HUES6 (cell line): ENCODE data around the gene ADARB1.

Source experiments
- H3K27ac ChIP-seq: 2 replicates; pipeline ENCODE4 v1.7.0; 2013; ENCODE audit warnings: low read depth, mild to moderate bottlenecking, low read length, inconsistent platforms
- H3K27me3 ChIP-seq: 2 replicates; pipeline ENCODE4 v1.6.1; 2013; ENCODE audit warnings: low read length; ENCODE audit not compliant: control insufficient read depth, insufficient read depth
- H3K36me3 ChIP-seq: 2 replicates; pipeline ENCODE4 v1.6.1; 2013; ENCODE audit warnings: low read length; ENCODE audit not compliant: control insufficient read depth, insufficient read depth
- H3K4me1 ChIP-seq: 2 replicates; pipeline ENCODE4 v1.6.1; 2013; ENCODE audit warnings: low read length; ENCODE audit not compliant: control insufficient read depth, insufficient read depth
- H3K4me3 ChIP-seq: 2 replicates; pipeline ENCODE4 v1.5.1; 2013; ENCODE audit warnings: low read depth, low read length
- H3K9ac ChIP-seq: one replicate; pipeline ENCODE4 v1.6.1; 2013; ENCODE audit warnings: mild to moderate bottlenecking, low read length
- H3K9me3 ChIP-seq: 2 replicates; pipeline ENCODE4 v1.6.1; 2013; ENCODE audit warnings: low read depth, low read length; ENCODE audit not compliant: control insufficient read depth, insufficient read depth

ADARB1 gene

GRCh38 chr21:45161038-45161945 lies 86.9 kb downstream of the ADARB1 start:
- Histone ChIP-seq H3K9ac (no peak overlapping the region), H3K9me3 (no peaks in the 10 kb centered on the region), H3K4me1 (peaks cover 13% of the 10 kb centered on the region; the same call in 1 of the 2 replicates), H3K27ac (no peak overlapping the region), H3K27me3 (no peaks in the 10 kb centered on the region), H3K4me3 (no peak overlapping the region), H3K36me3 (no peaks in the 10 kb centered on the region)

GRCh38 chr21:45162115-45162514 lies 87.7 kb downstream of the ADARB1 start:
- Histone ChIP-seq H3K4me3 (no peak overlapping the region), H3K27ac (no peak overlapping the region), H3K4me1 (peaks cover 13% of the 10 kb centered on the region; the same call in 1 of the 2 replicates), H3K9ac (no peak overlapping the region), H3K9me3 (no peaks in the 10 kb centered on the region), H3K27me3 (no peaks in the 10 kb centered on the region), H3K36me3 (no peaks in the 10 kb centered on the region)

- Histone ChIP-seq H3K9ac (no peak overlapping the region), H3K4me1 (peaks cover 9% of the 10 kb centered on the region; the same call in 1 of the 2 replicates), H3K27ac (no peak overlapping the region), H3K9me3 (no peaks in the 10 kb centered on the region), H3K36me3 (no peaks in the 10 kb centered on the region), H3K4me3 (no peak overlapping the region), H3K27me3 (no peaks in the 10 kb centered on the region)
Measured at GRCh38 chr21:45162809-45163208, 88.4 kb downstream of the ADARB1 start.

GRCh38 chr21:45163413-45164123 lies 89.2 kb downstream of the ADARB1 start:
- H3K9me3 ChIP-seq = no peaks in the 10 kb centered on the region
- H3K4me3 ChIP-seq = no peak overlapping the region
- H3K27ac ChIP-seq = no peak overlapping the region
- no peaks in the 10 kb centered on the region for H3K27me3 ChIP-seq
- H3K9ac ChIP-seq = no peak overlapping the region
- no peaks in the 10 kb centered on the region for H3K36me3 ChIP-seq
- H3K4me1 ChIP-seq = peaks cover 7% of the 10 kb centered on the region; the same call in 1 of the 2 replicates

- no peak overlapping the region for H3K9ac ChIP-seq
- no peak overlapping the region for H3K4me3 ChIP-seq
- peaks cover 7% of the 10 kb centered on the region; the same call in 1 of the 2 replicates for H3K4me1 ChIP-seq
- H3K27me3 ChIP-seq = no peaks in the 10 kb centered on the region
- H3K36me3 ChIP-seq = no peaks in the 10 kb centered on the region
- no peaks in the 10 kb centered on the region for H3K9me3 ChIP-seq
- H3K27ac ChIP-seq = no peak overlapping the region
Measured at GRCh38 chr21:45164124-45164511, 89.7 kb downstream of the ADARB1 start.

GRCh38 chr21:45164838-45165237 lies 90.5 kb downstream of the ADARB1 start:
- H3K9me3 ChIP-seq = no peaks in the 10 kb centered on the region
- H3K4me1 ChIP-seq = peaks cover 7% of the 10 kb centered on the region; the same call in 1 of the 2 replicates
- no peak overlapping the region for H3K4me3 ChIP-seq
- no peak overlapping the region for H3K9ac ChIP-seq
- no peak overlapping the region for H3K27ac ChIP-seq
- no peaks in the 10 kb centered on the region for H3K27me3 ChIP-seq
- no peaks in the 10 kb centered on the region for H3K36me3 ChIP-seq

GRCh38 chr21:45166931-45167330 lies 92.6 kb downstream of the ADARB1 start:
- H3K36me3 ChIP-seq = no peaks in the 10 kb centered on the region
- H3K27ac ChIP-seq = no peak overlapping the region
- no peaks in the 10 kb centered on the region for H3K27me3 ChIP-seq
- H3K4me3 ChIP-seq = no peak overlapping the region
- no peaks in the 10 kb centered on the region for H3K9me3 ChIP-seq
- H3K4me1 ChIP-seq = no peaks in the 10 kb centered on the region
- H3K9ac ChIP-seq = no peak overlapping the region

GRCh38 chr21:45167796-45168222 lies 93.4 kb downstream of the ADARB1 start:
- H3K4me3 ChIP-seq = no peak overlapping the region

GRCh38 chr21:45168522-45168921 lies 94.1 kb downstream of the ADARB1 start:
- no peak overlapping the region for H3K9ac ChIP-seq
- no peaks in the 10 kb centered on the region for H3K27me3 ChIP-seq
- no peaks in the 10 kb centered on the region for H3K4me1 ChIP-seq
- no peaks in the 10 kb centered on the region for H3K9me3 ChIP-seq
- H3K4me3 ChIP-seq = no peak overlapping the region
- H3K27ac ChIP-seq = no peak overlapping the region
- H3K36me3 ChIP-seq = no peaks in the 10 kb centered on the region

More at GRCh38 chr21:45167796-45168222, 93.4 kb downstream of the ADARB1 start:
- H3K36me3 ChIP-seq = no peaks in the 10 kb centered on the region
- no peak overlapping the region for H3K9ac ChIP-seq
- no peaks in the 10 kb centered on the region for H3K4me1 ChIP-seq
- no peaks in the 10 kb centered on the region for H3K9me3 ChIP-seq
- no peaks in the 10 kb centered on the region for H3K27me3 ChIP-seq
- no peak overlapping the region for H3K27ac ChIP-seq

GRCh38 chr21:45169001-45169400 lies 94.6 kb downstream of the ADARB1 start:
- Histone ChIP-seq H3K4me3 (no peak overlapping the region), H3K27ac (no peak overlapping the region), H3K27me3 (no peaks in the 10 kb centered on the region), H3K9me3 (no peaks in the 10 kb centered on the region), H3K4me1 (no peaks in the 10 kb centered on the region), H3K36me3 (no peaks in the 10 kb centered on the region), H3K9ac (no peak overlapping the region)

- no peak overlapping the region for H3K27ac ChIP-seq
- no peaks in the 10 kb centered on the region for H3K36me3 ChIP-seq
- H3K9ac ChIP-seq = no peak overlapping the region
- H3K27me3 ChIP-seq = no peaks in the 10 kb centered on the region
- no peak overlapping the region for H3K4me3 ChIP-seq
- H3K4me1 ChIP-seq = no peaks in the 10 kb centered on the region
- no peaks in the 10 kb centered on the region for H3K9me3 ChIP-seq
Measured at GRCh38 chr21:45169682-45170081, 95.3 kb downstream of the ADARB1 start.
